ENCODE data around the gene DXO.
"Not testable (repeated sequence)": the region's sequence is repeated elsewhere in the genome, so short reads cannot be mapped to it uniquely, and the experiment has no call there.

Gene DXO

GRCh38 chr6:31943742-31944141 is 28.2 kb downstream of the DXO start:
- CTCF ChIA-PET, result no interaction called here
- POLR2A ChIA-PET, result no interaction called here

GRCh38 chr6:31940256-31940664 is 31.7 kb downstream of the DXO start:
- ChIA-PET CTCF (interaction anchor here (0.9 to 1.9 kb wide), 2 partner anchors 12 to 165 kb away, joined by 5 to 10 read pairs; no protein-coding TSS in a partner anchor), POLR2A (interaction anchor here (0.6 to 3.0 kb wide), 2 partner anchors 9 to 207 kb away, joined by 3 to 11 read pairs; no protein-coding TSS in a partner anchor)
- no peak for DNase-seq (ENCODE audit: extremely low spot score)
- TF ChIP-seq ZNF384 (IDR thresholded peaks at IDR 0.05) (no peak), HDGF (IDR thresholded peaks at IDR 0.05; ENCODE audit: borderline replicate concordance) (no peak), FOXA1 (IDR thresholded peaks at IDR 0.05) (no peak), LEF1 (IDR thresholded peaks at IDR 0.05; ENCODE audit: borderline replicate concordance) (no peak), FOXK2 (IDR thresholded peaks at IDR 0.05) (no peak), FOXM1 (IDR thresholded peaks at IDR 0.05; ENCODE audit: borderline replicate concordance) (no peak), NFRKB (IDR thresholded peaks at IDR 0.05) (no peak), CTBP1 (IDR thresholded peaks at IDR 0.05; ENCODE audit: borderline replicate concordance) (no peak), BHLHE40 (IDR thresholded peaks at IDR 0.05; ENCODE audit: borderline replicate concordance) (no peak), TARDBP (IDR thresholded peaks at IDR 0.05) (no peak), L3MBTL2 (conservative IDR thresholded peaks at IDR 0.05) (no peak), ARNT (IDR thresholded peaks at IDR 0.05) (no peak), ELF4 (IDR thresholded peaks at IDR 0.05) (no peak), SP1 (IDR thresholded peaks at IDR 0.05) (no peak), SUZ12 (IDR thresholded peaks at IDR 0.05) (no peak)
- TF ChIP-seq, protein P1, sequence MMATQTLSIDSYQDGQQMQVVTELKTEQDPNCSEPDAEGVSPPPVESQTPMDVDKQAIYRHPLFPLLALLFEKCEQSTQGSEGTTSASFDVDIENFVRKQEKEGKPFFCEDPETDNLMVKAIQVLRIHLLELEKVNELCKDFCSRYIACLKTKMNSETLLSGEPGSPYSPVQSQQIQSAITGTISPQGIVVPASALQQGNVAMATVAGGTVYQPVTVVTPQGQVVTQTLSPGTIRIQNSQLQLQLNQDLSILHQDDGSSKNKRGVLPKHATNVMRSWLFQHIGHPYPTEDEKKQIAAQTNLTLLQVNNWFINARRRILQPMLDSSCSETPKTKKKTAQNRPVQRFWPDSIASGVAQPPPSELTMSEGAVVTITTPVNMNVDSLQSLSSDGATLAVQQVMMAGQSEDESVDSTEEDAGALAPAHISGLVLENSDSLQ (IDR thresholded peaks at IDR 0.05), result no peak

More at GRCh38 chr6:31943742-31944141, 28.2 kb downstream of the DXO start:
- TF ChIP-seq, protein P1 (IDR thresholded peaks at IDR 0.05), result no peak
- TF ChIP-seq TARDBP (IDR thresholded peaks at IDR 0.05) (no peak), FOXA1 (IDR thresholded peaks at IDR 0.05) (no peak), NFRKB (IDR thresholded peaks at IDR 0.05) (no peak), BHLHE40 (IDR thresholded peaks at IDR 0.05; ENCODE audit: borderline replicate concordance) (no peak), HDGF (IDR thresholded peaks at IDR 0.05; ENCODE audit: borderline replicate concordance) (no peak), L3MBTL2 (conservative IDR thresholded peaks at IDR 0.05) (no peak), FOXM1 (IDR thresholded peaks at IDR 0.05; ENCODE audit: borderline replicate concordance) (no peak), ARNT (IDR thresholded peaks at IDR 0.05) (no peak), FOXK2 (IDR thresholded peaks at IDR 0.05) (no peak), CTBP1 (IDR thresholded peaks at IDR 0.05; ENCODE audit: borderline replicate concordance) (no peak), ELF4 (IDR thresholded peaks at IDR 0.05) (no peak), SUZ12 (IDR thresholded peaks at IDR 0.05) (no peak), ZNF384 (IDR thresholded peaks at IDR 0.05) (no peak), LEF1 (IDR thresholded peaks at IDR 0.05; ENCODE audit: borderline replicate concordance) (no peak), SP1 (IDR thresholded peaks at IDR 0.05) (no peak)
- DNase-seq (ENCODE audit: extremely low spot score), result no peak

DNA sequence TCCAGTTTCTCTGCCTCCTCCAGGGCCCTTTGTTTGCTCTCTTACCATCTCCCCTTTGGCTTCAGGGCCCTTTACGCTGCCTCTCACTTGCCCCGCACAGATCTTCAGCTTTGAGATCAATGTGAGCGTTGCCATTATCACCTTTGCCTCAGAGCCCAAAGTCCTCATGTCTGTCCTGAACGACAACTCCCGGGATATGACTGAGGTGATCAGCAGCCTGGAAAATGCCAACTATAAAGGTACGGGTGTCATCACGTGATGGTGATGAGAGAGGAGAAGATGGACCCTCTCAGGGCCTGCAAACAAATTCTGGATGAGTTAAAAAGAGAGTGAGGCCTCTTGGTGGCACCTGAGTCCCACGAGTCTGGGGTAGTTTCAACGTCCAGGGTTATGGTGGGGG is 36.1 kb downstream of the DXO start:
- CTCF ChIA-PET, result no interaction called here
- no peak for DNase-seq (ENCODE audit: extremely low spot score)
- TF ChIP-seq BHLHE40 (IDR thresholded peaks at IDR 0.05; ENCODE audit: borderline replicate concordance) (no peak), CTBP1 (IDR thresholded peaks at IDR 0.05; ENCODE audit: borderline replicate concordance) (no peak), L3MBTL2 (conservative IDR thresholded peaks at IDR 0.05) (no peak), HDGF (IDR thresholded peaks at IDR 0.05; ENCODE audit: borderline replicate concordance) (no peak), NFRKB (IDR thresholded peaks at IDR 0.05) (no peak), SP1 (IDR thresholded peaks at IDR 0.05) (no peak), ZNF384 (IDR thresholded peaks at IDR 0.05) (no peak), ARNT (IDR thresholded peaks at IDR 0.05) (no peak)
- TF ChIP-seq, protein P1 (IDR thresholded peaks at IDR 0.05), result no peak
- POLR2A ChIA-PET, result no interaction called here

DNA sequence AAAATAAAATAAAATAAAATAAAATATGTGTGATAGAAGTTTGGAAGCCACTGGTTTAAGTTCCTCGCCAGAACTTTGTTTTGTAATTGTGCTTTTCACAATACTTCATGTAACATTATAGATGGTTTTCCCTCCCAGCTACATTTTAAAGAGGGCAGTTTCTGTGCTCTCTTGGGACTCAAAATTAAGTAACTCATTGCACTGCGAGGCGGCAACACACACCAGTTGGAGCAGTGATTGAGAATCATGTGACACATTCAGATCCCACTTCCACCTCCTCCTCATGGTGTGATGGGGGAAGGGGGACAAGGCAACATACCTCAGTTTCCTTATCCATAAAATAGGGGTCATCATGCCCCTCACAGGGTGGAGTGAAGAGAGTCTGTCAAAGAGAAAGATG is 36.9 kb downstream of the DXO start:
- CTCF ChIA-PET, result no interaction called here
- no peak for TF ChIP-seq L3MBTL2 (conservative IDR thresholded peaks at IDR 0.05)
- no peak for TF ChIP-seq HDGF (IDR thresholded peaks at IDR 0.05; ENCODE audit: borderline replicate concordance)
- TF ChIP-seq FOXK2 (IDR thresholded peaks at IDR 0.05), result no peak
- TF ChIP-seq FOXM1 (IDR thresholded peaks at IDR 0.05; ENCODE audit: borderline replicate concordance), result no peak
- no peak for TF ChIP-seq TARDBP (IDR thresholded peaks at IDR 0.05)
- POLR2A ChIA-PET, result no interaction called here
- DNase-seq (ENCODE audit: extremely low spot score), result no peak

GRCh38 chr6:31933537-31933936 is 38.4 kb downstream of the DXO start:
- DNase-seq (ENCODE audit: extremely low spot score), result no peak
- ChIA-PET CTCF (no interaction called here), POLR2A (no interaction called here)
- TF ChIP-seq, protein P1 (IDR thresholded peaks at IDR 0.05), result no peak
- no peak for TF ChIP-seq LEF1 (IDR thresholded peaks at IDR 0.05; ENCODE audit: borderline replicate concordance)
- no peak for TF ChIP-seq ELF4 (IDR thresholded peaks at IDR 0.05)
- TF ChIP-seq BHLHE40 (IDR thresholded peaks at IDR 0.05; ENCODE audit: borderline replicate concordance), result no peak
- TF ChIP-seq L3MBTL2 (conservative IDR thresholded peaks at IDR 0.05), result no peak
- TF ChIP-seq SUZ12 (IDR thresholded peaks at IDR 0.05), result no peak
- no peak for TF ChIP-seq ARNT (IDR thresholded peaks at IDR 0.05)
- TF ChIP-seq FOXM1 (IDR thresholded peaks at IDR 0.05; ENCODE audit: borderline replicate concordance), result no peak
- no peak for TF ChIP-seq SP1 (IDR thresholded peaks at IDR 0.05)

DNA sequence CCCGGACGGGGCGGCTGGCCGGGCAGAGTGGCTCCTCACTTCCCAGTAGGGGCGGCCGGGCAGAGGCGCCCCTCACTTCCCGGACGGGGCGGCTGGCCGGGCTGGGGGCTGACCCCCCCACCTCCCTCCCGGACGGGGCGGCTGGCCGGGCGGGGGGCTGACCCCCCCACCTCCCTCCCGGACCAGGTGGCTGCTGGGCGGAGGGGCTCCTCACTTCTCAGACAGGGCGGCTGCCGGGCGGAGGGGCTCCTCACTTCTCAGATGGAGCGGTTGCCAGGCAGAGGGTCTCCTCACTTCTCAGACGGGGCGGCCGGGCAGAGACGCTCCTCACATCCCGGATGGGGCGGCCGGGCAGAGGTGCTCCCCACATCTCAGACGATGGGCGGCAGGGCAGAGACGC is 39.8 kb downstream of the DXO start:
- POLR2A ChIA-PET; CTCF ChIA-PET; DNase-seq (ENCODE audit: extremely low spot score): not testable (repeated sequence)

Measured in HEK293T (cell line).